A549 (cell line): ENCODE data around the gene HMCES.

Source experiments
- BHLHE40 ChIP-seq: IDR thresholded peaks from 2 replicates; pipeline ENCODE4 v1.6.1; 2012; ENCODE audit warnings: low read depth, low read length, inconsistent platforms
- CBX2 ChIP-seq: fragments of 200-600 bp; sonication (generic); IDR thresholded peaks from 2 replicates; pipeline ENCODE4 v1.6.1; 2016; ENCODE audit warnings: low read depth, mild to moderate bottlenecking, borderline replicate concordance
- NR3C1 ChIP-seq: fragments of >200 bp; sonication (Bioruptor Twin); formaldehyde crosslinking; IDR thresholded peaks from 3 replicates; pipeline ENCODE4 v1.6.1; 2017
- POLR2A ChIP-seq: IDR thresholded peaks from 2 replicates; pipeline ENCODE4 v1.6.1; 2012; ENCODE audit warnings: mild to moderate bottlenecking, low read length
- RAD21 ChIP-seq, 2 experiments: fragments of >200 bp in 1 of 2; sonication (Bioruptor Twin) in 1 of 2; formaldehyde crosslinking in 1 of 2; IDR thresholded peaks in 1 of 2; conservative IDR thresholded peaks in 1 of 2; 2 replicates in 1 of 2; 3 replicates in 1 of 2; pipeline ENCODE4 v1.6.1; 2012 to 2018; ENCODE audit warnings: inconsistent platforms in 1 of 2
- RNF2 ChIP-seq: fragments of 200-600 bp; sonication (generic); IDR thresholded peaks from 2 replicates; pipeline ENCODE4 v1.6.1; 2016; ENCODE audit warnings: low read depth, mild to moderate bottlenecking, antibody characterized with exemption, moderate library complexity, borderline replicate concordance
- TFCP2L1 ChIP-seq: fragments of 250-450 bp; sonication (Bioruptor Pico); IDR thresholded peaks from 2 replicates; pipeline ENCODE4 v1.5.0; 2021; ENCODE audit warnings: mild to moderate bottlenecking
- TF ChIP-seq, protein P1 (sequence below): fragments of >200 bp; sonication (Bioruptor Twin); formaldehyde crosslinking; IDR thresholded peaks from 3 replicates; pipeline ENCODE4 v1.5.1; 2016
- TF ChIP-seq, protein P2 (sequence below): fragments of 200-600 bp; sonication (generic); IDR thresholded peaks from 2 replicates; pipeline ENCODE4 v1.6.1; 2016; ENCODE audit warnings: antibody characterized with exemption, mild to moderate bottlenecking, moderate library complexity
- TF ChIP-seq, protein P3 (sequence below): fragments of 250-450 bp; sonication (Bioruptor Pico); IDR thresholded peaks from 2 replicates; pipeline ENCODE4 v1.5.0; 2020; ENCODE audit warnings: low read depth, mild to moderate bottlenecking, moderate library complexity

DNA sequence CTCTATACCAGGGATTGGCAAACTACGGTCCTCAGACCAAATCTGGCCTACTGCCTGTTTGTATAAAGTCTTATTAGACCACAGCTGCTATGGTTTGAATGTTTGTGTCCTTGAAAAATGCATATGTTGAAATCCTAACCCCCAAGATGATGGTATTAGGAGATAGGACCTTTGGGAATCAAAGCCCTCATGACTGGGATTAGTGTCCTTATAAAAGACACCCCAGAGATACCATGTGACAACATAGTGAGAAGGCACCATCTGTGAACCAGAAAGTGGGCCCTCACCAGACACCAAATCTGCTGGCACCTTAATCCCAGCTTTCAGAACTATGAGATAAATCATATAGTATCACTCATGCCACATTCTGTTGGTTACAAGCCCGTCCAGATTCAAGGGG, 7.4 kb downstream of the HMCES start:
- TF ChIP-seq POLR2A, result no peak
- TF ChIP-seq, protein P1, sequence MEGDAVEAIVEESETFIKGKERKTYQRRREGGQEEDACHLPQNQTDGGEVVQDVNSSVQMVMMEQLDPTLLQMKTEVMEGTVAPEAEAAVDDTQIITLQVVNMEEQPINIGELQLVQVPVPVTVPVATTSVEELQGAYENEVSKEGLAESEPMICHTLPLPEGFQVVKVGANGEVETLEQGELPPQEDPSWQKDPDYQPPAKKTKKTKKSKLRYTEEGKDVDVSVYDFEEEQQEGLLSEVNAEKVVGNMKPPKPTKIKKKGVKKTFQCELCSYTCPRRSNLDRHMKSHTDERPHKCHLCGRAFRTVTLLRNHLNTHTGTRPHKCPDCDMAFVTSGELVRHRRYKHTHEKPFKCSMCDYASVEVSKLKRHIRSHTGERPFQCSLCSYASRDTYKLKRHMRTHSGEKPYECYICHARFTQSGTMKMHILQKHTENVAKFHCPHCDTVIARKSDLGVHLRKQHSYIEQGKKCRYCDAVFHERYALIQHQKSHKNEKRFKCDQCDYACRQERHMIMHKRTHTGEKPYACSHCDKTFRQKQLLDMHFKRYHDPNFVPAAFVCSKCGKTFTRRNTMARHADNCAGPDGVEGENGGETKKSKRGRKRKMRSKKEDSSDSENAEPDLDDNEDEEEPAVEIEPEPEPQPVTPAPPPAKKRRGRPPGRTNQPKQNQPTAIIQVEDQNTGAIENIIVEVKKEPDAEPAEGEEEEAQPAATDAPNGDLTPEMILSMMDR, result no peak
- no peak for TF ChIP-seq RNF2
- TF ChIP-seq, protein P2, sequence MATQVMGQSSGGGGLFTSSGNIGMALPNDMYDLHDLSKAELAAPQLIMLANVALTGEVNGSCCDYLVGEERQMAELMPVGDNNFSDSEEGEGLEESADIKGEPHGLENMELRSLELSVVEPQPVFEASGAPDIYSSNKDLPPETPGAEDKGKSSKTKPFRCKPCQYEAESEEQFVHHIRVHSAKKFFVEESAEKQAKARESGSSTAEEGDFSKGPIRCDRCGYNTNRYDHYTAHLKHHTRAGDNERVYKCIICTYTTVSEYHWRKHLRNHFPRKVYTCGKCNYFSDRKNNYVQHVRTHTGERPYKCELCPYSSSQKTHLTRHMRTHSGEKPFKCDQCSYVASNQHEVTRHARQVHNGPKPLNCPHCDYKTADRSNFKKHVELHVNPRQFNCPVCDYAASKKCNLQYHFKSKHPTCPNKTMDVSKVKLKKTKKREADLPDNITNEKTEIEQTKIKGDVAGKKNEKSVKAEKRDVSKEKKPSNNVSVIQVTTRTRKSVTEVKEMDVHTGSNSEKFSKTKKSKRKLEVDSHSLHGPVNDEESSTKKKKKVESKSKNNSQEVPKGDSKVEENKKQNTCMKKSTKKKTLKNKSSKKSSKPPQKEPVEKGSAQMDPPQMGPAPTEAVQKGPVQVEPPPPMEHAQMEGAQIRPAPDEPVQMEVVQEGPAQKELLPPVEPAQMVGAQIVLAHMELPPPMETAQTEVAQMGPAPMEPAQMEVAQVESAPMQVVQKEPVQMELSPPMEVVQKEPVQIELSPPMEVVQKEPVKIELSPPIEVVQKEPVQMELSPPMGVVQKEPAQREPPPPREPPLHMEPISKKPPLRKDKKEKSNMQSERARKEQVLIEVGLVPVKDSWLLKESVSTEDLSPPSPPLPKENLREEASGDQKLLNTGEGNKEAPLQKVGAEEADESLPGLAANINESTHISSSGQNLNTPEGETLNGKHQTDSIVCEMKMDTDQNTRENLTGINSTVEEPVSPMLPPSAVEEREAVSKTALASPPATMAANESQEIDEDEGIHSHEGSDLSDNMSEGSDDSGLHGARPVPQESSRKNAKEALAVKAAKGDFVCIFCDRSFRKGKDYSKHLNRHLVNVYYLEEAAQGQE, result no peak
- TF ChIP-seq NR3C1, result no peak
- TF ChIP-seq RAD21 (conservative IDR thresholded peaks at IDR 0.05 in 1 of 2, IDR thresholded peaks at IDR 0.05 in 1 of 2), result no peak
- no peak for TF ChIP-seq BHLHE40
- TF ChIP-seq CBX2, result no peak
- TF ChIP-seq, protein P3, sequence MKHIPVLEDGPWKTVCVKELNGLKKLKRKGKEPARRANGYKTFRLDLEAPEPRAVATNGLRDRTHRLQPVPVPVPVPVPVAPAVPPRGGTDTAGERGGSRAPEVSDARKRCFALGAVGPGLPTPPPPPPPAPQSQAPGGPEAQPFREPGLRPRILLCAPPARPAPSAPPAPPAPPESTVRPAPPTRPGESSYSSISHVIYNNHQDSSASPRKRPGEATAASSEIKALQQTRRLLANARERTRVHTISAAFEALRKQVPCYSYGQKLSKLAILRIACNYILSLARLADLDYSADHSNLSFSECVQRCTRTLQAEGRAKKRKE (CRISPR knock-in tag), result no peak
- TF ChIP-seq TFCP2L1, result no peak
